Stimulated activated CD4-positive, alpha-beta T cell treated with anti-CD3 and anti-CD28 coated beads, TNF-alpha, amount 100 ng/mL, for 24 hours (primary cell): ENCODE measurements around the gene ZNF385B.
"Not testable (repeated sequence)": the region's sequence is repeated elsewhere in the genome, so short reads cannot be mapped to it uniquely, and the experiment has no call there.

Experiments
- DNase-seq, 3 experiments: peaks; one replicate each; pipeline ENCODE4 v3.0.0-alpha.2; 2020; ENCODE audit warnings: low read depth in 3 of 3

Gene ZNF385B

GRCh38 chr2:179677746-179678505 lies 183.5 kb downstream of the ZNF385B start:
- DNase-seq = no peak

- no peak for DNase-seq
These were observed 184.2 kb downstream of the ZNF385B start for GRCh38 chr2:179677077-179677688.

DNA sequence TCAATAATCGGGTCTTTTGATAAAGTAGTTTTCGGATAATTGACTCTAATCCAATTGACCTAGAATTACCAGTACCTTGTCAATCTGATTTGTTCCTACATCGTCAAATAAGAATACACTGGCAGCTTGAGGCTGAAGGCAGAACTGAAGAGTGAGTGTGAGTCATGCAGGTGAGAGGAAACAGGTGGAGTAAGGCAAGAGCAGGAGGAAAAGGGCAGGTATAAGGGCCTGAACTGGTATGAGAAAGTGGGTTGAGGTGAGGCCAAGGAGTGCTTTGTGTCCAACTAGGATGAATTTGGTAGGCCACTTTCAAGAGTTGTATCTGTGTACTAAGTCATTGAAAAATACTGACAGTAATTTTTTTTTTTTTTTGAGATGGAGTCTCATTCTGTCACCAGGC lies 186.0 kb downstream of the ZNF385B start:
- no peak for DNase-seq

DNA sequence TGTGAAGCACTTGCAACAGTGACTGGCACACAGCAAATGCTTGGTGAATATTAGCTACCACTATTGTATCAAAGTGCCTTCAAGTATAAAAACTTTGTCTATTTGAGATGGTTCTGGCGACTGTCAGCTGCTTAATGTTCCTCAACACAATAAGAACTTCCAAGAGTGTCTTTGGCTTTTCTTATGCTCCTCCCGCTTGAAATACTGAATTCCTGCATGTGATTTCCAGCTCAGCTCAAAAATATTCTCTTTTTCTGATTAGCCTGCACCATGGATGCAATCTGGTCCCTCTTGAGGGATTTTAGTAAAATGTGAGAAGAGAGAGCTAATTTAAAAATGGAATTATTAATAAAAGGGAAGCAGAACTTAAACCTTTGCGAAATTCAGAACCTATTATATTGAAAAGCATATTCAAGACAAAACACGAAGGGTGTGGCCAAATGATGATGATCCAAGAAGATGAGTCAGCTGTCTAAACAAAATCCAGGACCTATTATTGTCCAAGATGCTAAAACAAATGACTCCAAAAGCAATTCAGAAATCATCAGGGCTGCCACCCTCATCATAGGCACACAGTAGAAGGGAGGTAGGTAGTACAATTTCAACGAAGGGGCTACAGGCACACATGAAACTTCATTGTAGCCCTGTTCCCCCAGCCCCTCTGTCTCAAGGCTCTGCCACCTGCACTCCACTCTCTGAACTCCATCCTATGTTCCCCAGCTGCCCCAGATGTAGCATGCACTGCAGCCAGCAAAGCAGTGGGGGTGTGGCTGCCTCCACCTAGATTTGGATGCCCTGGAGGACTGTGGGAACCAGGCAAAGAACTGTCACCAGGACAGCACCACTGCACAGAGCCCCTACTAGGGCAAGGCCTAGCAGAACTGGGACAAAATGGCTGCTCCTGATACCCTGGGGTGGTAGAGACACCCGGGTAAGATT lies 190.1 kb downstream of the ZNF385B start:
- DNase-seq = no peak

DNA sequence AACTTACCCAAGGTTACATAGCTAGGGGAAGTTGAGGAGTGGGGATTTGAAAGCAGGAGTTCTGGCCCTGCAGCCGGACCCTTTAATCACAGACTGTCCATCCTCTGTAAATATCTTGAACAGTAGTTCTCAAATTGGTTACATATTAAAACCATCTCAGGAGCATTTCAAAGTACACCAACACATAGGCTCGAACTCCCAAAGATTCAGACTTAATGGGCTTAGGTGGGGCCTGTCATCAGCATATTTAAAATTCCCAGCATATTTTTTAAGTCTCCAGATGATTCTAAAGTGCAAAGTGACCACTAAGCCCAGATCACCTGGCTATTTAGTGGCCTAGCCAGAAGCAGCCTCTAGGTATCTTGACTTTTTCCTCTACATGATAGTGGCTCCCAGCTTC lies 192.2 kb downstream of the ZNF385B start:
- DNase-seq = no peak

DNA sequence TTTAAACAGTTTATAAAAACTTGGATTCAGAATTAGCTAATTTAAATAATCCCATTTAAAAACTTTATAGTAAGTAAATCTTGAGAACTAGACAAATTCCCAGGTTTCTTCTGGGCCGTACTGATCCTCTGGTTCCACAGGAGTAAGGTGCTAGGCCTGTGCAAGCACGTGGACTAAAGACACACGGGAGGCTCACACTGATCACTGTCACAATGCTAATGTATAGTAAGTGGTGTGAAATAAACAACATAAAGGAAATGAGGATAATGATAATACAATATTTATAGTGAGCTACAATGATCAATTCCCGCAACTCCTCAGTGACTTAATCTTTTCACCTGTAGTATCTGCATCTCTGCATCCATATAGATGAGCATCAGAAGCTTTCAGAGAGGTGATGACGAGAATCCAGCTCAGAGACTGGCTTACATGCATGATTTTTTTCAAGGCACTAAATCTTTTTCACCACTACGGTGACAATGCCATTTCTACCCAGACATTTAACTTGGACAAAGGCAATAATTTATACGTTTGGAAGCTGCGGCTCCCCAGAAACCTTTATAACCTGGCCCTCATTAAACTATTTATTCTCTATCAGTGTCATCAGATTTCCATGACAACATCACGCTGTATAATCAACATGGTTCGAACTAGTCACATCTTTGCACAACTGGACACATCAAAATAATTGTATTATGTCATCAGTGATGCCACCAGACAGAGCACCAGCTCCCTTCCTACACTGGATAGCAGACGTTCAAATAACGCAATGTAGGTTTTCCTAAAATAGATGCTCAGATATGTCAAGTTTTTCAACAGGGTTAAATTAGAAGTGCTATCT lies 196.2 kb downstream of the ZNF385B start:
- no peak for DNase-seq

DNA sequence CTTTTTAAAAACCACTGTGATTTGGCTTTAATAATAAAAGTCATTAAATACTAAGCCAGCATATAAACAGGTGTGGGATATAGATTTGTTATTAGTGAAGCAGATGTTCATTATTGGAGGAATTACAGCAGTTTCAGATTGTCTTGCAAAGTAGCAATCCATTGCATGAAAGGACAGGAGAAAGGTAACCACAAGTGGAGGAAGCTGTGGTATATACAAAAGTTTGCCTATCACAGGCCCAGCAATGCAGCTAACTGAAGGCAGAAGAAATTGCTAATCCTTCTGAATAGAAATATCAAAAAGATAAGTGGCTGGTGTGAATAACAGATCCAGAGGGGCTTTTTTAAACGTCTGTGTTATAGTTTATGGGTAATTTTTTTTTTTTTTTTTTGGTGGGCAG lies 199.4 kb downstream of the ZNF385B start:
- no peak for DNase-seq

GRCh38 chr2:179657068-179657595 lies 204.3 kb downstream of the ZNF385B start:
- DNase-seq = no peak

DNA sequence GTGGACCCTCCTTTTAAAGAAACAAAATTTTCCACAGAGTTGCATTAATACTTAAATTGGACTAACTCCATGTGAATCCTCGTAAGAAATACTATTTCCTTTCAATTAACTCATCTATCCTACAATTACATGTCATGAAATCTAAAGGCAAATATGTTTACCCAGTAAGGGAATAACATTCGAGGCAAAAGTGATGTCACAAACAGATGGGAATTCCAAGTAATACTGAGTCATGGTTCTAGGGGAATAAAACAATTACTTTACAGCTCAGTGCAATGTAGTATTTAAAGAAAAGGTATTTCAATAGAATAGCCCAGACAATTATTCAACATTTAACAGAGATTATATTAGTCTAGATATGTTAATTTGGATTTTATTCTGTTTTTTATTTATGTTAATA lies 205.8 kb downstream of the ZNF385B start:
- DNase-seq = no peak

DNA sequence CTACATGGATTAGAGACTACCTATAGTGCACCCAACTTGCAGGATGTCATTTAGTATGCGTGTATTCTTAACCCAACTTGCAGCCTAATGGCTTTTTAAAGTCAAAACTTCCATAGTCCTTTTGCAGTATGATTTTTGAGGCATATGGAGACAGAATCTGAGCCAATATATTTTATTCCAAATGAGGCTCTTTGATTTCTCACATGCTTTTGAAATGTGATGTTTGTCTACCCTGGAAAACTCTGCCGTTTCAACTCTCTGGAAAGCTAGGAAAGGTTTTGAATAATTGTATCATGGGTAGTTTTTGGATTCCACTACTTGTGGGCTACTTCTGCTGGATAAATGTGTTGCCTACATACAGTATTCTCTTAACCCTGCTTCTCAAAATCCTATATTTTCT lies 206.6 kb downstream of the ZNF385B start:
- DNase-seq = no peak

DNA sequence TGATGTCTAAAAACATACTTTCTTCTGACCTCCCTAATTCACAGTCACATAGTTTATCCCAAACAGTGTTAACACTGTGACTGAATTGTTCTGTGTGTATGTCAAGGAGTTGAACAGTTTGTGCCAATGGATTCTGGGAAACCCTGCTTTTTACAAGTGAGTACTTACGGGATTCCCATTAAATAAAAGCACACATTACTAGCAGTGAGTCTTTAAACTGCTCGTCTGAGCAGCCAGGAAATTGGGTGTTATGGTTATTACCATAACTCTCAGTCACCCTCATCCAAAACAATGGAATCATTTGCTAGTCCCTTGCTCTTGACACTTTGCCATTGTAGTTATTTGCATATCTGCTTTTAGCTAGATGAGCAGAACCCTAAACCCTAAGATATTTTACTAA lies 209.1 kb downstream of the ZNF385B start:
- no peak for DNase-seq

- DNase-seq = no peak
These were observed 211.0 kb downstream of the ZNF385B start for GRCh38 chr2:179650420-179650819.

DNA sequence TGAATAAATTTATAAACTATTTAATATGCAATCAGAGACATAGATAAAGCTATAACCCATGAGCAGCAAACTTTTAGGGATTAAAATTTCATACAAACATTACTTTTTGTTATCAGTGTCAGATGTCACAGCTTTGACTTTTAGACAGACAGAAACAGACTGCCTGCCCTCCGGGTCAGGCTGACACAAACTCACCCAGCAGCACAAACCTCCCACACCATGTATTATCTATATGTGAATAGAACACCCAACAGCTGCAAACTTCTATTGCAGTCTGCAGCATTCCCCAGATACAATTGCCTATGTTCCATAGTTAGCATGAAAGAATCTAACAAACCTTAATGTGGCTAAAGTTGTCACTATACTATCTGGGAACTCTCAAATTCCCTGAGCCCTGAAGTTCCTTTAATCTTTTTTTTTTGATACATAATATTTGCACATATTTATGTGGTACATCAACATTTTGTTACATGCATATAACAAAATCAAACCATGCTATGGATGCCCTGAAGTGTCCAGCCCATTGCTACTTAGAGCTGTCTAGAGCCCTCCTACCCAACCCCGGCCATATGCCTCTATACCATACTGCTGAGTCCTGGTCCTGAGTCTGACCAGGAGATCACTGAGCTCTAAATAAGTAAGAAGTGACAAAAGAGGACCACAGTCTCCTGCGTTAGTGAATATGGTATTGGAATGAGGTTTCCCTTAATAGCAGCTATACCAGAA lies 214.4 kb downstream of the ZNF385B start:
- no peak for DNase-seq

DNA sequence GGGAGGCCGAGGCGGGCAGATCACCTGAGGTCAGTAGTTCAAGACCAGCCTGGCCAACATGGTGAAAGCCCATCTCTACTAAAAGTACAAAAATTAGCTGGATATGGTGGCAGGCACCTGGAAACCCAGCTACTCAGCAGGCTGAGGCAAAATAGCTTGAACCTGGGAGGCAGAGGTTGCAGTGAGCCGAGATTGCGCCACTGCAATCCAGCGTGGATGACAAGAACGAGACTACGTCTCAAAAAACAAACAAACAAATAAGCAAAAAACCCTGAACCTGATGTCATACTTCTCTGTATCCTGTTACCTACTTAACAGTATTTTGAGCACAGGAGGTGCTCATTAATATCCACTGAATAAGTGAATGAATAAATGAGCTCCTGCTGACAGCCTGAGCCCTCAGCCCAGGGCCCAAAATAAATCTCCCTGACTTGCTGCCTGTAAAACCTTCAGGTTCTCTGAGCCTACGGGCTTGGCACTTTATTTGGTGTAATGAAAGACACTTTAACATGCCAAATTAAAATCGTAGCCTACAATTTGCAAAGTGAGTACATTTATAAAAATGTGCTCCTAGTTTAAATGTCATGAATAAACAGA lies 215.1 kb downstream of the ZNF385B start:
- no peak for DNase-seq

DNA sequence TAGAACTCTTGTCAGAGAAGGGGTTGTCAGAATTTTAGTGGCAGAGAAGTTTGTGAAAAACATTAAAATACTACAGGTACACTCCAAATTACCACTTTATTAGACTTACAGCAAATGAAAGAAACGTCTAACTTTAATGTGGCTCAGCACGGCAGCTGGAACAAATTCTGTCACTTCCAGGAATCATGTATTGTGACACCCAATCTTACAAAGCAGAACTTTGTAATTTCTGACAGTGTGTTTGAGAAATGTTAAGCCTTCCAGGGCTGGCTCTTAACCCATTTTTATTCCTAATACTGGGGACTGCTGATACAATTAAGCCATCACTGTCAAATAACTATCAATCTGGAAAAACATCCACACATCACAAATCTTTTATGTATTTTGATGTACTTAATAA lies 216.4 kb downstream of the ZNF385B start:
- no peak for DNase-seq

DNA sequence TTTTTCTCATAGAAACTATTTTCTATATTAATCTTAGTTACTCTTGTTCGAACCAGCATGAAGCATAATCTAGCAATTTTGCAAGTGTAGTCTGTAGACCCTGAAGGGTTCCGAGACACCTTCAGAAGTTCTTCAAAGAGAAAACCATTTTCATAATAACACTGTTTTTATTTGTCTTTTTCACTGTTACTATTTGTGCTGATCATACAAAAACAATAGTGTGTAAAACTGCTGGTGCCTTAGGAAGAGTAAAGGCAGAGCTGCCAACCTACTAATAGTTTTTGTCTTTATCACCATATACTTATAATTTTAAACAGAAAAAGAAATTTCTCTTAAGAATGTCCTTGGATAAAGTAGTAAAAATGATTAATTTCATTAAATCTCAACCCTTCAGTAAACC lies 218.9 kb downstream of the ZNF385B start:
- no peak for DNase-seq

DNA sequence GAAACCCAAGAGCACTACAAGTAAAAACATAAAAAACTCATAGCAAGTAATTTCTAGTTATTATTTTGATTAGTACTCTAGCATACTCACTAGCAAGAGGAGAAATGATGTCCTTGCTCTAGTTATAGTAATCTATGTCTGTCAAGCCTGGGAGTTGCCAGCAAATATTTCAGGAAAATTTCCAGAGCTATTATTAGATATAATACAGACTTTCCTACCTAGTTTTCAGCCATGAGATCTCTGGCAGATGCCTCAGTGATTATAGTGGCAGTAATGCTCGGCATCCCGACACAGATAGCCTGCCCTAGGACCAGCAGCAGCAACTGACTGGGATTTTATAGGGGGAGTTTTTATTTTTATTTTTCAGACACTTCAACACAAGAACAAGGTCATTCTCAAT lies 224.4 kb downstream of the ZNF385B start:
- no peak for DNase-seq

GRCh38 chr2:179636100-179636980 lies 225.1 kb downstream of the ZNF385B start:
- no peak for DNase-seq

- not testable (repeated sequence) for DNase-seq
These were observed 229.5 kb downstream of the ZNF385B start for GRCh38 chr2:179631769-179632385.
